ENCODE data around the gene POLR1E.

The POLR1E gene

DNA sequence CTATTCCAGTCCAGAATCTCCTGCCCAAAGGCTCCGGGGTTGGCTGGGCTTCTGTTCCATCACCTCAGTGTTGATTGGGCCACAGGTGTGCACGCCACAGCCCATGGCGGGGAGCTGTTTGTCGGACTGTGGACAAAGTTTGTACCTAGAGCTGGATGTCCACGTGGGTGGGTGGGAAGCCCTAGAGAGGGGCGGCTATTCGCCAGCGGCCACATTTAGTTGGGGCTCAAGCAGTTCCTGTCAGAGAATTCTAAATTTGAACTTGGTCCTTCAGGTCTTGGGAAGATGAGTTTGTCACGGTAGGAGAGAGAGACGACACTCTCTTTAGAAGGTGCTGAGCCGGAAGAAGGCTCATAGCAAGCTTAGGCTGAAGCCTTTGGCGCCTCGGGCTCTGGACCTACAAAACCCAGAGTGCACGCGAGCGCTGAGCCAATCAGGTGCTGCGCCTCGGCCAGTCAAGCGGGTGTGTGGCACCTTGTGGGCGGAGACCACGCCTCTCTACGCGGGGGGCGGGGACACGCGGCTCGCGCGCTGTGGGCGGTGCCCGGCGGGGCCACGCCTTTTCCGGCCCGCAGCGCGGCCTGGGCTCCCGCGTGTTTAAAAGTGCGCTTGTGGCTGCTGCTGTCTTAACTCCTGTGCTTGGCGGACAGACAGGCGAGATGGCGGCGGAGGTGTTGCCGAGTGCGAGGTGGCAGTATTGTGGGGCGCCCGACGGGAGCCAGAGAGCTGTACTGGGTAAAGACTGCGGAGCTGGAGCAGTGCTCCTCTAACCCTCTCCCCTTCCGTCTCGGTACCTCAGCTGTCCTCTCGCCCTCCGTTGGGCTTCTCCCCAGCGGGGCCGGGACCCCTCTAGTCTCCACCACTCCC is at the start of gene POLR1E:
Gene POLR1E, plus strand, starts transcription at position 560 of the 867 bp plus-strand sequence. Its CDS starts 100 bp downstream, at position 660.
- peak; percentile 93 to 96 for DNase-seq (ENCODE audit: low read depth in 2 of 2)

DNA sequence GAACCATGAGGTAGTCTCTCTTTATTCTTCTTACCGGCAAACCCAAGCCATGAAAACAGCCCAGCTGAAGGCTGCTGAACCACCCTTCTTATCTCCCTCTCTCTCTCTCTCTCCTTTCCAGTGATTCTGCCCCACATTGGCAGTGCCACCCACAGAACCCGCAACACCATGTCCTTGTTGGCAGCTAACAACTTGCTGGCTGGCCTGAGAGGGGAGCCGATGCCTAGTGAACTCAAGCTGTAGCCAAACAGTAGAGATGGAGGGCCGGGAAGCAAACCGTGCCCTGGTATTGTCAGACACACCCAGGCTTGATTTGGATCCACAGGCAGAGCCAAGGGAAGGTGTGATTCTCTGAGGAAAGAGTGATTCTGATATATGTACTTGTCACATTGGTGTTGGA is 49.2 kb upstream of the POLR1E start:
- DNase-seq (ENCODE audit: low read depth in 2 of 2): no peak

DNA sequence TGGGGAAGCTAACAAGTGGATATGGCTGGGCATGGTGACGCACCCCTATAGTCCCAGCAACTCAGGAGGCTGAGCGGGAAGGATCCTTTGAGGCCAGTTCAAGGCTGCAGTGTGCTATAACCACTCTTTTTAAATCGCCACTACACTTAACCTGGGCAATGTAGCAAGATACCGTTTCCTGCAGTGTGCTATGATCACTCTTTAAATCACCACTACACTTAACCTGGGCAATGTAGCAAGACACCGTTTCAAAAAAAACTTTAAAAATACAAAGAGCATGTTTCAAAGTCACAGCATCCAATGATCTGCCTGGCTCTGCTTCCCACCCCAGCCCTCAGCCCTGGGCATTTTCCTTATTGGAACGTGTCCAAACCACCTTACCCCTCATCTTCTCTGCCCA is 48.7 kb upstream of the POLR1E start:
- DNase-seq (ENCODE audit: low read depth in 2 of 2): no peak

DNA sequence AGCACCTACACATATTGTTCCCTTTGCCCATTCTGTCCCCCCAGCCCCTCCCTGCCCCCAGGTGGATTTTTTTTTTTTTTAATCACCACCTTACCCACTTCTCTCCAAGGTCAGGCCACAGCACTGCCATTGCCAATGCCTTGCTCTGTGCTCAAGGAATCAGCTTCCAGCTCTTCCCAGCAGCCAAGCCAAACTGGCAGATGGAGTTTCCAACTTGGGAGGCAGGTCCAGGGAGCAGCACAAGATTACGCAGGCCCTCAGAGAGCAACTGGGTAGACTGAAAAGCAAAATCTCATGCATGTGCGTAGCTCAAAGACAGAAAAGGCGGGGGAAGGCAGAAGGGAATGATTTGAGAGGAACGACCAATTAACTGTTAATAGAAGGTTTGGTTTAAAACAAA is 48.1 kb upstream of the POLR1E start:
- no peak for DNase-seq (ENCODE audit: low read depth in 2 of 2)

GRCh38 chr9:37438359-37438758 is 47.4 kb upstream of the POLR1E start:
- DNase-seq (ENCODE audit: low read depth in 2 of 2): no peak

DNA sequence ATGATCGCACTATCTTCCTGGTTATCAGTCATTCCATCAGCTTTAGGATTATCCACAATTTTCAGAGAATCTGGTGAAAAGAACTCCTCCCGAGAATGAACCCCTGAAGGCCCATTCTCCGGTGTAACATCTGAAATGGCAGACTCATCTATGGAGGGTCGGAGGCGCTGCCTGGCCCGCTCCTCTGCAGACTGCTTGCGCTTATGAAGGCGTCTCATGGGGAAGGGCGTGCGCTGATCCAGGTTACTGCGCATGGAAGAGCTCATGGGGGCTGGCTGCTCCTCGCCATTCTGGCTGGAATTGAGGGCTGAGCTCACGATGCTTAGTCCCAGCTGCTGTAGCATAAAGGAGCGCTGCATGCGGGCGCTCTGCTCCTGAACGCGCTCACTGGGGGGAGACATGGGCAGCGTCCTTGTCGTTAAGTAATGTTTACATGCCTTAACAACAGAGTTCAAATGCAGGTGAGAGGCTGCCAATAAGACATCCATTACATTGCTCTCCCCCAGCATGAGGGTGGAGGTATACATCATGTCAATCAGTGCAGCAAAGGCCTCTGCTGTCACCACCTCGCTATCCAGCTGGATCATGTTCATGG is 43.9 kb upstream of the POLR1E start:
- no peak for DNase-seq (ENCODE audit: low read depth in 2 of 2)

DNA sequence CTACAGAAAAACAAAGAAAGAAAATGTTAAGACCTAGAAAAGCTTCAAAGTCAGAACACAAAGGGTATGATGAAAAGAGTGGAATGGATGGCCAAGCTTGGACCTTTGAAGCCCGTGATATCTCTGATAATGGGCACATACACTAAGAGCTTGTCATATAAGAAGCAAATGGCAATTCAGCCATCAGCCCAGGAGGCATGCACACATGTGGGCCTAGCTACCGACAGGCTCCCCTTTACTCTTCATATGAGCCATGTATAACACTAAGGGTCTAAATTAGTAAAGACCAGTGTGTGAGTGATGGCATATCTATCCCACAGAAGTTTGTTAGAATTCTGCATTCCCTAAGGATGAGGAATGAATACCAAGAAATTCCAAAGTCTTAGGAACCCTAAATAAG is 43.2 kb upstream of the POLR1E start:
- no peak for DNase-seq (ENCODE audit: low read depth in 2 of 2)

GRCh38 chr9:37443566-37443965 is 42.2 kb upstream of the POLR1E start:
- no peak for DNase-seq (ENCODE audit: low read depth in 2 of 2)

DNA sequence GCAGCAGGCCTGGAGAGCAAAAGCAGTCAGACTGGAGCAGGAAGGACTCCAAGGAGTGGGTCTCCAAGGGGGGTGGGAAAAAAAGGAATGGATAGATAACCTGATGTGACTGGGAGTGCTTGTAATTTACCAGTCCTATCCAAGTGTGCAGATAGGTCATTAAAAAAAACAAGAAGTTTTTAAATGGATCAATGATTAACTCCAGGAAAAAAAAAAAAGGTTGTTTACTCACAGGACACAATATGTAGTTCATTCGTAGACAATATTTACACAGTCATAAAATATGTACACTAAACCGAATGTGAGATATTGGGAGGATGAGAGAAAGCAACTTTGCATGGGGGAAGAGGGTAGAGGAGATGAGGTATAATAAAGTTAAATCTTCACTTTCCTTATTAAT is 40.9 kb upstream of the POLR1E start:
- DNase-seq (ENCODE audit: low read depth in 2 of 2): no peak

DNA sequence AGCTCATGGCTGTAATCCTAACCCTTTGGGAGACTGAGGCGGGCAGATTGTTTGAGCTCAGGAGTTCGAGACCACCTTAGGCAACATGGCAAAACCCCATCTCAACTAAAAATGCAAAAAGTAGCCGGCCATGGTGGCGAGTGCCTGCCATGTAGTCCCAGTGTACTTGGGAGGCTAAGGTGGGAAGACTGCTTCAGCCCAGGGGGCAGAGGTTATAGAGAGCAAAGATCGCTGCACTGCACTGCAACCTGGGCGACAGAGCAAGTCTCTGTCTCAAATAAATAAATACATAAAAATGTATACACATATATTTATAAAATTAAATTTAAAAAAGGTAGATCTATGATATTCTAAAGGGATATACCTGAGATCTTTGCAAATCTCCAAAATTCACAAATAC is 39.9 kb upstream of the POLR1E start:
- no peak for DNase-seq (ENCODE audit: low read depth in 2 of 2)

- no peak for DNase-seq (ENCODE audit: low read depth in 2 of 2)
Observed at GRCh38 chr9:37446401-37446800, 39.3 kb upstream of the POLR1E start.

- no peak for DNase-seq (ENCODE audit: low read depth in 2 of 2)
Observed at GRCh38 chr9:37447111-37447510, 38.6 kb upstream of the POLR1E start.

DNA sequence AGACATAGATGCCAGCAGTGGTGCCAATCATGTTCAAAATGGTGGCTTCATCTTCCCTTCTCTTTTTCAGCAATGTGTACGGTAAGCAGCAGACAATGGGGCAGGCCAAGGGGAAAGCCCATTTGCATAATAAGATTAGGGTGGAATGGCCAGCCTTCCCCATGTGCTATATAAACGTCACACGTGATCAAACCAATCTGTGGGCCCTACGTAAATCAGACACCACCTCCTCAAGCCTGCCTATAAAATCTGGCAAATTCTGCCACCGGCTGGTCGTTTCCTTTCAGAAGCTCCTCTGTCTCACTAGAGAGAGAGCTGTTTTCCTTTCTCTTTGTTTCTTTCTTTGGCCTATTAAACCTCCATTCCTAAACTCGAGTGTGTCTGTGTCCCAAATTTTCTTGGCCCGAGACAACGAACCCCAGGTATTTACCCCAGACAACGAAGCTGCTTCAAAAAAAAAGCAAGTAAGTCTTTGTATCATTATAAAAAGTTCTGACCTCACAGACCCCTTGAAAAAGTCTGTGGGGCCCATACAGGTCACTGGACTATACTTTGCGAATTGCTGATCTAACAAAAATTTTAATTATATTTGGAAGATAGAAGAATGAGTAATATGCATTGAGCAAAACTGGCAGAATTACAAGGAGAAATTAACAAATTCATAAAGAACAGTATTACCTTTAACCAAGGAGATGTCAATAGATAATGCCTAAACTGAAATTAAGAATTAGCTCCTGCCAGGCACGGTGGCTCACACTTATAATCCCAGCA is 35.7 kb upstream of the POLR1E start:
- no peak for DNase-seq (ENCODE audit: low read depth in 2 of 2)

- no peak for DNase-seq (ENCODE audit: low read depth in 2 of 2)
Observed at GRCh38 chr9:37451628-37452027, 34.1 kb upstream of the POLR1E start.

DNA sequence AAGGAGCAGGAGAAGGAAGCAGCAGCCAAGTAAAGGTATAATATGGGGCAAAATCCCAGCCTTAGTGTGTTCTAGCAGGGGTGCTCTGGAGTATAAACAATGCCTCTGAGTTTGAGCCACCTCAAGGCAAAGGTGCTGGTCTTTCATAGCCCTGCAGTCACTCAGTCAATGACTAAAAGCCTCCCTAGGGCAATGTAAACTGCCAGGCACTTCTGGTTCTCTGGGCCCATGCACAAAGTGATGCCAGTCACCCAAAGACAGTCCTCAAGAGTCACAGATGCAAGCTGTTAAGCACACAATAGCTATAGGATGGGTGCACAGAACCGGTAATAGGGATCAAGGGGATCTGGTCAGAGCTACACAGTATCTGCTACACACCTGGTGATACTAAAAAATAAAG is 33.1 kb upstream of the POLR1E start:
- DNase-seq (ENCODE audit: low read depth in 2 of 2): no peak

GRCh38 chr9:37453827-37454226 is 31.9 kb upstream of the POLR1E start:
- DNase-seq (ENCODE audit: low read depth in 2 of 2): no peak

- no peak for DNase-seq (ENCODE audit: low read depth in 2 of 2)
Observed at GRCh38 chr9:37454238-37454637, 31.5 kb upstream of the POLR1E start.

GRCh38 chr9:37455884-37456647 is 29.7 kb upstream of the POLR1E start:
- no peak for DNase-seq (ENCODE audit: low read depth in 2 of 2)

DNA sequence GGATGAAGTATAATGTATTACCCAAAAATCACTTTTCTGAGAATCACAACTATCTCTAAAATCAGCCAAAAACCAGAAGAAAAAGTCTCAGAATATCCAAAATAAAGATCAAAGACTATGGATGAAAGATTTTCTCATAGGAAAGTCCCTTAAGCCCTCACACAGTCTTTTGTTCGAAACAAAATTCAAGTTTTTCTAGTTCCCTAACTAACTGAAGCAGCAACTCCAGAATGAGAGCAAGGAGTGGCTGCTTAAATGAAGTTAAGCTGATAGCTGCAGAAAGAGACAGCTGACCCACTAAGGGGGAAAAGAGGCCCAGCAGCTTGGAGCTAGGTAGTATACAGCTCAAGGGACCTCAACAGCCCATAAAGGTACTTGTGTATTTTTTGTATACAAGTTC is 28.9 kb upstream of the POLR1E start:
- no peak for DNase-seq (ENCODE audit: low read depth in 2 of 2)

DNA sequence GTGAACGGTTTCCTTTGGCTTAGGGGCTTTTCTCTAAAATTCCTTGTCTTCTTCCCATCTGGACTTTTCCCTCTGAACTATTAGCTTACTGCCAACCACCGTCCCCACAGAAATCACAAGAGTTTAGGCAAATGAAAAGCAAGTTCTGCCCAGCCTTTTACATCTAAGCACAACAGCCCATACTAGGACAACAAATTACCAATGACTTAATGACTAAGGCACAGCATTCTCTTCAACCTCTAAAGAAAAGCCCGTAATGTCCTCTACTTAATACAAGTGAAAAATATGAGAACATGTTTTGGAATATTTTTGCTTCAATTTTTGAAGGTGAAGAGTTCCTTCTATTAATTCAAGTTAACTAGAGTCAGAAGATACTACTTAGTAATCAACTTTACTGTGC is 21.7 kb upstream of the POLR1E start:
- DNase-seq (ENCODE audit: low read depth in 2 of 2): no peak

- DNase-seq (ENCODE audit: low read depth in 2 of 2): peak in 1 of 2 donors; percentile 19
Observed at GRCh38 chr9:37464426-37465248, 21.1 kb upstream of the POLR1E start.
